GM23338 (cell line): ENCODE results near the gene DAD1.

Experiments used
- CTCF ChIP-seq, 2 experiments: fragments of 200-600 bp in 1 of 2; sonication (generic) in 1 of 2; conservative IDR thresholded peaks; 2 replicates each; pipeline versions ENCODE4 v1.5.1 to v1.6.1; 2016 to 2017; ENCODE audit warnings: antibody characterized with exemption in 2 of 2, low read depth in 2 of 2, mild to moderate bottlenecking in 2 of 2, moderate library complexity in 1 of 2
- EZH2 ChIP-seq: fragments of 200-600 bp; sonication (generic); IDR thresholded peaks from one replicate; pipeline ENCODE4 v1.8.0; 2017; ENCODE audit warnings: antibody characterized with exemption, mild to moderate bottlenecking, low read depth; ENCODE audit not compliant: unreplicated experiment
- POLR2AphosphoS5 ChIP-seq: IDR thresholded peaks from 2 replicates; pipeline ENCODE4 v1.6.1; 2016; ENCODE audit warnings: antibody characterized with exemption, low read depth

- TF ChIP-seq CTCF (conservative IDR thresholded peaks at IDR 0.05; ENCODE audit: low read depth in 2 of 2) (no peak), POLR2AphosphoS5 (no peak), EZH2 (no peak)
Measured at GRCh38 chr14:22530127-22530526, 58.9 kb downstream of the DAD1 start.
